ENCODE measurements around the gene ARG1.

Gene ARG1

DNA sequence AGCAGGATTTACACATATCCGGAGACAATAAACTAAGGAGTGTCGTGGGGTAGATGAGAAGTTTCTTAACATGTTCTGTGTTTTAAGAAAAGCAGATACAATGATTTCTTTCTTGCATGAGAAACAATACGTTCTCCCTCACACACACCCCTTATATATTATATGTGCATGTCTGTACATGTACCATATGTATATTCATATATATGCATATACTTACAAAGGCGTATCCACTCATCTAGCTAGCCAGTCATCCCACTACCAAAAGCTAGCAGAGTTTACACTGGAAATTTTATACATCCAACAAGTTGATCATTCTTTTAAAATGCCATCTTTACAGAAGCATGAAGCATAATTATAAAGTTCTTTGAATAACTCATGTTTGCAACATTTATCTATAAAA lies 14.9 kb downstream of the ARG1 start:
- DNase-seq: no peak

DNA sequence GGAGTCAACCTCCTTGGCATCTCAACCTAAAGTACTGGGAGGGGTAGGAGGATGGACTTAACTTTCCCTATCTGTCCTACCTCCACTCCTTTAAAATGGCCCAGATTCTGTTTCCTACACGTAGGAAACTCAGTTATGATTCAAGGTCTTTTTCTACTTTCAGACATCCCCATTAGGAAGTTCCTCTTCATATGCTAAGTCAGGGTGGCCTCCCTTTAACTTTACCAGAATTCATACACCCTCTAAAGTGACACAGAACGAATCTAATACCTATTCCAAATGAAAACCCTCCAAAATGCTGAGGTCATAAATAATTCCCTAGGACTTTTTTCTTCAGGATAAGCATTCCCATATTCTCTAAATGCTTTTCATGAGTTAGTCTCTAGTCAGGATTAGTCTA lies 15.6 kb downstream of the ARG1 start:
- no peak for DNase-seq

GRCh38 chr6:131592935-131593334 lies 19.9 kb downstream of the ARG1 start:
- DNase-seq: no peak

DNA sequence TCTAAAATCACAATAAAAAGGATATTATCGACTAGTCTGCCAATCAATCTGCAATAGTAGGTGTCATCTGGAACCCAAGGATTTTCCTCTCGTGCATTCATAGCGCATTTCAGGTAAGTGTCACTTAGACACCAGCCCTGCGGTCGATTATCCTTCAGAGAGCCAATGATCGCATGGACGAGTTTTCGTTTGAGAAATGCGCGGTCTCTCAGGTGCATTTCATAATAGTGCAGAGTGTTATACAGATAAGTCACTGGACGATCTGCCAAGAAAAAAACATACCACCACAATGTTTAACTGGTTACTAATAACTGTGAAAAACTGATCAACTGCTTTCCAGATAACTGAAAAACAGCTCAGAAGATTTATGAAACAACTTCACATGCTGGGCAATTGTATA lies 21.0 kb downstream of the ARG1 start:
- no peak for DNase-seq

GRCh38 chr6:131597446-131597845 lies 24.4 kb downstream of the ARG1 start:
- DNase-seq: no peak

GRCh38 chr6:131600716-131601115 lies 27.7 kb downstream of the ARG1 start:
- no peak for DNase-seq

GRCh38 chr6:131602781-131603312 lies 29.8 kb downstream of the ARG1 start:
- no peak for DNase-seq

DNA sequence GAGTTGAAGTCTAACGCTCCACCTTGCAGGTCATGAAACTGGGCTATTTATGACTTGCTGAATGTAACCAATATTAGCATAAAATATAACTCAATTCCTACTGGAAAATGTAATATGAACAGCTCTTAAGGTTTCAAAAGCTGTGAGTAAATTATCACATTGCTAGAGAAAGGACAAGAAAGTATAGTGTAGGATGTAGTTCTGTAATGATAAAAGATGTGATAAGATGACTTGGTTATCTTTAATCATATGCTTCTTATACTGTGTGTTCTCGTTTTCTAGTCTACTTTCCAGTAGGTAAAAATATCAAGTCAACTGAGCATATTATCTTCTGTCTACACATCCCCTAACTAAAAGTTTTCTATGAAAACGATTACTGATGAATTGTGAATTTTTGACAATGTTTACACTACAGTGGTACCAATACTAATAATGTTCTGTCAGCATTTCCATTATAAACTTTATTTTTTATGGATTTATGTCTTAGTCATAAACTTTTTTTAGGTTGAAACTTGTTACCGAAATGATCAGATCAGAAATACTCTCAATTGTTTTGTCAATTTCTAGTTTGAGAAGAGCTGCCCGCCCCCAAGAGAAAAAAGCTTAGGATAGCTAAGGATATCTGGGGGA lies 40.4 kb downstream of the ARG1 start:
- no peak for DNase-seq

DNA sequence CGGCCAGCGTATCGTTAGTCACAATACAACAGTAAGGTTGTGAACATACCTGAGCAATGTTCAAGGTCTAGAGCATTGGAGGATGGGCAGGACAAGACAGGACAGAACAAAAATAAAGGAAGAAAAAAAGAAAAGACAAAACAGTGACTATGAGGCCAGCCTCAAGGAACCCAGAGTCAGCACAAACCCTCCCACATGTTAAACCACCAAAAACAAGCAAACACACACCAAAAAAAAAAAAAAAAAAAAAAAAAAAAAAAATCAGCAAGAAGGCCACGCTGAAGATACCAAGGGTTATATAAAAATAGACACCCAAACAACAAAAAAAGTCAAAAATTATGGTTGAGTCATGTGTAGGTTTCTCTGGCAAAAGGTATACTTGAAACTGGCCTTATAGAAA lies 42.2 kb downstream of the ARG1 start:
- no peak for DNase-seq

GRCh38 chr6:131627724-131628682 lies 55.0 kb downstream of the ARG1 start, which contains the start of gene MED23:
Gene MED23 (minus strand): TSS chr6:131628242. CDS start chr6:131628049, 193 bp downstream.
- DNase-seq: peak; percentile 97

DNA sequence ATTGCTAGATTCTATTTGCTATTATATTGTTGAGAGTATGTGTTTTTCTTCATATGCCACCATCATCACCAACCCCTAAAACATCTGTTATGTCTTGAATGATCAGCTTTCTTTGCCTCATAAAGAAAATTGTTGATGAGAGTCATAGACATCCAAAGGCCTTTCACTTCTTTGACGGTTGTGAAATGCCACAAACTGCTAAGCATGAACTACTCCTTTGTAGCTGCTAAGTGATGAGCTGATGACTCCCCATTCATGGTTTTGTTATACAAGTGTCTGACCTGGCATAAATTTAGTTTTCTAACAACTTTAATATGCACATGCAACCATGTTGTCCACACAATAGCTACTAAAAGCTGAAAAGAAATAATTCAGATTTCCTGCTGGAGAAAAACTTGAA lies 55.7 kb downstream of the ARG1 start:
- no peak for DNase-seq

GRCh38 chr6:131629651-131630050 lies 56.6 kb downstream of the ARG1 start:
- no peak for DNase-seq

GRCh38 chr6:131631625-131632289 lies 58.7 kb downstream of the ARG1 start:
- no peak for DNase-seq
